Islet precursor cell (in vitro differentiated cells): ENCODE data around the gene SYP.

ENCODE experiments used
- DNase-seq: peaks from one replicate; pipeline ENCODE4 v3.0.0-alpha.2; 2018

Gene SYP

DNA sequence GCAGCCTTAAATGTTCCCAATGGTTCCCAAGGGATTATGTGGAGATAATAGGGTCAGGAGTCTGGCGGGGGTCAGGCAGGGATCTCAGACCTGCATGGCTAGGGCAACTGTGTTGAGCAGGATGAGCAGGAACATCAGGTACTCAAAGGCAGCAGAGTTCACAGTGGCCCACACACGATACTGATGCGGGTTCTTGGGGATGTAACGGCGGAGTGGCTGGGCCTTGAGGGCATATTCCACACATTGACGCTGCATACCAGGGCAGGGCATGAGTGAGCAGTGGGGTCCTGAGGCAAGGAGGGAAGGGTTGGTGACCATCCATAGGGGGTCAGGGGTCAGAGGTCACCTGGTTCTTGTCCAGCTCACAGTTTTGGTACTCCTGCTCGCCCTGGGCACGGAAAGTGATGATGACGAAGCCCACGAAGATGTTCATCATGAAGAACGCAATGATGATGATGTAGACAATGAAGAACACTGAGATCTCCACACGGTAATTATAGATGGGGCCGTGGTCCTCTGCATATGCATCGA lies 15.1 kb upstream of the SYP start:
- no peak for DNase-seq

DNA sequence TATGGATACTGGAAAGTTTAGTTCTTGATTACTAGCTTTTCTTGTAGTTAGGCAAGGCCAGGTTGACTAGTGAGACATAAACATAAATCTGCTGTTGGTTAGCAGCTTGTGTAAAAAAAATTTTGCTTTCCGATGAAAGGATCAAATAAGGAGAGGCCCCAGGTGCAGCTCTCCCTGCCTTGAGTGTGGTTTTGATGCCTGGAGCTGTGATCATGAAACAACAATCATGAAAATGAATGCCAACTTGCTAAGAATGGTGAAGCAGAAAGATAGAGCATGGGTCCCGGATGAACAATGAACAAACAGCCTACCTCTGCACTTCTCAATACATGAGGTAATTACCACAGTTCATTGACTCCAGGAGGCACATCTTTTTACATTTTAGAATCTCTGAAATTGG lies 14.4 kb upstream of the SYP start:
- DNase-seq = no peak

DNA sequence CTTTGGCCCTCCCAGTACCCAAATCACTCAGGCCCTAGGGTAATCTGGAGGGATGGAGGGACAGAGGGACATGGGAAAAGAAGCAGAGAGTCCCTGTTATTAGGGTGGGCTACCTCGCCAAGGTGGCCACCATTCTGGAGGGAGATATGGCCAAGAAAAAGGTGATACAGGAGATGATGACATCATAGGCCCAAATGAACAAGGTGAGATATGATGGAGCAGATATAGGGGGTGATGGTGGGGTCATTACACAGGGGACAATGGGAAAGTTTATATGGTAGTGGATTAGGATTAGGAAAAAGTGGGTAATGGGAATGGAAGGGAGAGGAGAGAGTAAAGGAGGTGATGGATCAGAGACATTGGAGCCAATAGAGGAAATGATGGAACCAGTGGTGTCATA lies 12.9 kb upstream of the SYP start:
- DNase-seq = no peak

DNA sequence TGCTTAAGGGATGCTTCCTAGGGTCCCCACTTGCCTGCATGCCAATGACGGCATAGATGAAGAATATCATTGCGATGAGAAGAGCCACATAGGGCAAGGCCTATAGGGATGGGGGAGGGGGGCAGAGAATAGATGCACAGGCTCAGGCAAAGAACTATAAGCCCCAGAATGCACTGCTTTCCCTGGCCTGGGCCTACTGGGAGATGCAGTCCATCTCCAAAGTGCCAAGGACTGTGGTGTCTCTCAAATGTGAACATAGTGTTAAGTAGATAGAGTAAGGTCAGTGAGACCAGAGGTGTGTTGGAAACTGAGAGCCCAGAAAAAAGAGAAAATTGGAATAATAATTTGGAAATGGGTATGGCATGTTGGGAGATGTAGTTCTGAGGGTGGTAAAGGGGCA lies 12.2 kb upstream of the SYP start:
- no peak for DNase-seq

DNA sequence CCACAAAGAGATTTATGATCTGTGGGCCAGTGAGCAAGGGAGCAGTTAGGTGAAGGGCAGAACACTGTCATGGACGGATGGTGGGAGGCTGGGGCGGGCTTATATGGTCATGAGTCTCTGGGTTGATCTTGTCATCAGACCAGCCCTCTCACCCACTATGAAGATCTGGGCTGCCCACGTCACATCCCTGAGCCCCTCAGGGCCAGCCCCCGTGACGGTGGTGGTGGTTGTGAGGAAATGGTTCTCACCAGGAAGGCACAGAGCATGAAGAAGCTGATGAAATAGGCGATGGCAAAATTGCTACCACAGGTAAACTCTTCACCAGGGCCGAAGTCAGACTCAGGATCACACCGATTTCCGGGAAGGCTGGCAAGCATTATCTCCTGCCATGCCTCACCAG lies 11.1 kb upstream of the SYP start:
- no peak for DNase-seq

DNA sequence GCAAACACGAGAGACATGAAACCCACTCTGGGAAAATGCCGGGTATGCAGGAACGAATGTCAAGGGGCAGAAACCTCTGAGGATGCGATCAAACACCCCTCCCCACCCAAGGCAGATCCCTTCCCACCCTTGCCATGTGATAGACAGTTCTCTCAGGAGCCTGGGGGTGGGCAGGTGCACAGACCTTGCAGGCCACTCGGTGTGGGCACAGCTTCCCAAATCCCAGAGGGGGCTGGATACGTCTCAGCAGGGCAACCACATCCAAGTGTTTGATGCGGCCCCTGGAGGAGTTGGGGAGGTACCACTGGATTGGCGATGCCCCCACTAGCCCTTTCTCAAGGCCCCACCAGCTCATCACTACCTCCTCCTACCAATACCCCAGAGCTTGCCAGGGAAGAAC lies 10.4 kb upstream of the SYP start:
- DNase-seq = no peak

DNA sequence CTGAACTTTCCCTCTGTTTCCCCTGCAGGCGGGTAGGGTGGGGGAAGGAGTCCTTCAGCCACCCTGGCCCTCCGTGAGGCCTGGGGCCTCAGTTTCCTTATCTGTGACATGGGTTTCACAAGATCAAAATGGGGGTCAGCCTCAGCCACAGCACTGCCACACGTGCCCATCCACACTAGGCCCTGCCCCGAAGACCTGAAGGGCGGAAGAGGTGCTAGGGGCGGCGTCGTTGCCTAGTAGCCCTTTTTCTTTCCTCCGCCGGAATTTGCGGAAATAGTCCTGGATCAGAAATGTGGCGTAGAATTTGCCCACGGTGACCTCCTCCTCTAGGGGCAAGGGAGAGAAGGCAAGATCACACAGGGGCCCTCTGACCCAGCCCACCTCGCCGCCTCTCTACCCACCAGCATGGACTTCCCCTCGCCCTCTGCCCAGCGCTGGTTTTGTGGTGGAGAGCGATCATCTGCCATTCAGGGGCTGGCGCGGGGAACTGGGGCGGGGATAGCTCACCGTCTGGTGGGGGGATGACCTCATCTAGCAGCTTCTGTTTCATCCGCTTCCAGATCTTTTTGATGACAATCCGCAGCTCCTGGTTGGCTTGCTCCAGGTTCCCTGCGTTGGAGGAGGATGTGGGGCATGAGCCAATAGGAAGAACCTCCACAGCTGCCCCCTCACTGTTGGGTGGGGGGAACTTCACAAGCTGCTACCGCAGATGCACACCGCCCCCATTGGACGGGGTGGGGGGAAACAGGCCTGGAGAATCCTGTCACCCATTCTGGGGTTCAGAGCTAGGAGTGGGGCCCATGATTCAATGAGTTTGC lies 9.7 kb upstream of the SYP start:
- DNase-seq = peak; percentile 70

DNA sequence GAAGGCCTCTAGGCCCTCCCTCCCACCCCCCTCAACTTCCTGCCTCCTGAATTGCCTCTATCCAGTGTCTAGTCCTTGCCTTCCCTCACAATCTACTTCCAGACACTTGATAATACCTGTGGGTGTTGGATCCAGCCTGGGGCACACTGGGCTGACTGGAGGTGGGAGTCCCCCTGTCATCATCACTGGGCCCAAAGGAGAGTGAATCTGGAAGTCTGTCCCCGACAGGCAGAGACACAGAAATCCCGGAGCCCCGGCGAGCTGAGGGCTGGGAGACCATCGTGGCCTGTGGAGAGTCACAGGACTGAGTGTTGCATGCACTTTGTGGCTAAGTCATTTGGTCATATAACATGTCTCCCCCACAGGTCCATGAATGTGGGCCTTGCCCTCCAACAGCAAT lies 8.4 kb upstream of the SYP start:
- no peak for DNase-seq

DNA sequence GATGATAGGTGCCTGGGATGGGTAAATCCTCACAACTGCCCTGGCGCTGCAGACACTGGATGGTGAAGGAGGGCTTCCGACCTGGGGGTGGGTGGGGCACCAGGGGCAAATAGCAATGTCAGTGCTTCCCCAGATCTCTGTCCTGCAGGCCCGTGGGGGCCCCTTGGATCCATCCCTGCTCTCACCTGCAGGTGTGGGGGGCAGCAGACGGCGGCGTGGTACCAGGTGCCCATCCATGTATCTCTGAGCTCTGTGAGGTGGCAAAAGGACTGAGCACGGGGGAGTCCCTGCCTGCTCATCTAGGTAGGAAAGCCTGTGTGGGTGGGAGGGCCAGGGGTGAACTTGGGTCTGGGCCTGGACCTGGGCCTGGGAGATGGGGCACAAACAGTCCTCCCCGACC lies 6.5 kb upstream of the SYP start:
- DNase-seq = no peak

DNA sequence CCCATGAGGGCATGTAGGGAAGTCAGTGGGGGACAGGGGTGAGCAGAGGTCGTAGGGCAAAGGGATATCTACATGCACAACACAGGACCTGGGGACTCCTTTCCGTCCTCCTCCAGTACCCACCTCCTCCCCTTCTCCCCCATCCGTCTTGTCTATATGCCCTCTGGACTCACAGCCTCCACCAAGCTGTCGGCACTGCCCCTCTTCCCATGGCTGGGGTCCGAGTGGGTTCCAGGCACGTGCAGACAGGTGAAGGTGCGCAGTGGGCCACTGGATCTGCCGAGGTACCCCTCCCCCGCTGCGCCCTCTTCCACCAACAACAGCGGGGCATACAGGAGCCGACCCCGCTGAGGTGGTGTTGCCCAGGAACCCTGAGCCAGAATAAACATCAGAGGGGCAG lies 5.5 kb upstream of the SYP start:
- DNase-seq = no peak

DNA sequence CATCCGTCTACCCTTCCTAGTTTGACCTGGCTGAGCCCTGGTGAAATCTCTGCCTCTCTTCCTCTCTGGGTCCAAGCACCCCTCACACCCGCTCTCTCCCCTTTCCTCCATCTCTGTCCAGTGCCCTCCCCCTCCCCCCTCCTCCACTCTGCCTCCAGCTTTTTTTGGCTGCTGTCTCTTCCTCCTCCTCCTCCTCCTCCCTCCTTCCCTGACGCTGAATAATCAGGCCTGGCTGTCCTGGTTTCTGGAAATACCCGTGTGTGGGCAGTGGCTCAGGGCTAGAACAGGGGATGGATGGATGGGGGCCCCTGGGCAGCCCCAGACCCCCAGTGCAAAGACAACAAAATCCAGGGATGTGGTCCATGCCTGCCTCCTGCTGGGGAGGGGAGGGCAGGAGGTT lies 4.7 kb upstream of the SYP start:
- no peak for DNase-seq

DNA sequence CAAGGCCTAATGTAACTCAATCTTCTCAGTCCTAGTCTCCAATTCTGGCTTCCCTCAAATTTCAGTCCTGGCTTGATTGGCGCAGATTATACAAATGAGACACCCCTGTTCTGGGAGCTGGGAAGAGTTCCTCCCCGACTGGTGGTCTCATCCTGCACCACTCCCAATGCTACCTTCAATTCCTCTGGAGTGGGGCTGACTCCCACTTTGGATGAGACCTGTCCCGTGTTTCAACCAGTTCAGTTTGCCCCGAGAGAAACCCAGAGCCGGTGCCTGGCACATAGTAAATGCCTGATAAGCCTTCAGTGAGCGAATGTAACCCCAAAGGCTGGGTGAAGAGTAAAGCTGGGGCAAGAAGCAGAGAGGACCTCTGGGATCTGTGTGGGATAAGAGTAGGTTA lies 4.0 kb upstream of the SYP start:
- no peak for DNase-seq

DNA sequence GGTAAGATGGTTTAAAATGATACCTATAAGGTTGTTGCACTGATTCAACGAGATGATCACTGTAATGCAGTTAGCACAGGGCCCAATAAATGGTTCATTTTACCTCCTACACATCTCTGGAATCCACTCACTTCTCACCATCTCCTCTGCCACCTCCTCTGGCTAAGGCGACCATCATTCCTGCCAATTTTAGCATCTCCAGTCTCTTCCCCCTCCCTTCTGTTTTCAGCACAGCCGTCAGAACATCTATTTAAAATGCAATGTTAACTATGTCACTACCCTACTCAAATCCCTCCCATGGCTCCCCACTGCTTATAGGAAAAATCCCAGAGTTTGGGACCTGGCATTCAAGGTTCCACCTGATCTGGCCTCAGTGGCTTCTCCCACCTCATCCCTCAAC lies 3.5 kb upstream of the SYP start:
- no peak for DNase-seq

DNA sequence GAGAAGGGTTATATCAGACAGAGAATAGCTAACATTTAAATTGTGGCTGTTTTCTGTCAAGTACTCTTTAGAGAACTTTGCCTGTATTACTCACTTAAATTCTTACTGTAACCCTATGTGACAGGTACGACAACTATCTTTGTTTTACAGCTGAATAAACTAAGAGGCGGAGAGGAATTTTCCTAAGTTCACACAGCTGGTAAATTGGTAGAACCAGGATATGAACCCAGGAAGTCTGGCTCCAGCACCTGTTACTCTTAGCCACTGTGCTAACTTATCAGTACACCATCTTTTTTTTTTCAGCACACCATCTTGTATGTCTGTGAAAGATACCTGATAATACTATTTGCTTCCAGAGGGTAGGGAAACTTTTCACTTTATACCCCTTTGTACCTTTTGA lies 2.0 kb upstream of the SYP start:
- no peak for DNase-seq

DNA sequence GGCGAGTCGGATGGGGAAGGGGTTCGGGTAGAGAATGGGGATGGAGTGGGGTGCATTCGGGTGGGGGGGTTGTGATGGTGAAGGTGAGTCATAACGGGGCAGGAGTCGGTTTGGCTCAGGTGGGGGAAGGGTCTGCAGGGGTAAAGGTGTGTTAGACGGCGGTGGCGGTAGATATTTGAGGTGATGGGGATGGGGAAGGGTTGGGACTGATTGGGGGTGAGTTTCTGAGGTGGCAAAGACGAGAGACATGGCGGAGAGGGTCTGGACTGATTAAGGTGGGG lies 738 bp downstream of the SYP start:
- DNase-seq = no peak

DNA sequence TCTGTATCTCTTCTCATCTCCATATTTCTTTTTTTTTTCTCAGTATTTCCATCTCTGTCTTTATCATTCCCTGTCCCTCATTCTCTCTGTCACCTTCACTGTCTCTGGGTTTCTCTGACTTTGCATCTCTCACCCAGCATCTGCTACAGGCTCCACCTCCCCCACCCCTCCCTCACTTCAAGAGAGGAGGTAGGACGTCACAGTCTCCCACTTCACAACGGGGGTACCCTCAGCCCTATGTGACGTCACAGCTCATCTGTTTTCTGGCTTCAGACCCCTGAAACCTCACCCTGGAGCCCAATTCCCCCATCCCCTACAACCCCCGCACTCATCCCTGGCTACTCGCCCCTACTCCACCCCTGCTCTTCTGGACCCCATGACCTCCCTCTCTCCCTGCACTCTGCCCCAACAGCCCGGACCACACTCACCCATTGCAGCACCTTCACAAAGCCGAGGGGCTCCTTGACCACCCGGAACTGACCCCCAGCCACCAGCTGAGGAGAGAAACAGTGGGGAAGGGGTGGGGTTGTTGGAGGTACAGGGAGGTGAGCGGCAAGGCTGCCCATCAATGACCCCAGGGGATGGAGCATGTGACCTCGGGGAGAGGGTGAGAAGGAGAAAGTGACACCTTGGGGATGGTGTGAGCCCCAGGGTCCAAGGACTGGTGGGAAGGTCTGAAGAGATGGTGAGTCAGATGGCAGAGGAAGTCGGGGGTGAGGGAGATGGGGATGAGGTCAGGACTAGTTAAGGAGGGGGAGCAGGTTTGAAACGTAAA lies 1.3 kb downstream of the SYP start:
- no peak for DNase-seq

DNA sequence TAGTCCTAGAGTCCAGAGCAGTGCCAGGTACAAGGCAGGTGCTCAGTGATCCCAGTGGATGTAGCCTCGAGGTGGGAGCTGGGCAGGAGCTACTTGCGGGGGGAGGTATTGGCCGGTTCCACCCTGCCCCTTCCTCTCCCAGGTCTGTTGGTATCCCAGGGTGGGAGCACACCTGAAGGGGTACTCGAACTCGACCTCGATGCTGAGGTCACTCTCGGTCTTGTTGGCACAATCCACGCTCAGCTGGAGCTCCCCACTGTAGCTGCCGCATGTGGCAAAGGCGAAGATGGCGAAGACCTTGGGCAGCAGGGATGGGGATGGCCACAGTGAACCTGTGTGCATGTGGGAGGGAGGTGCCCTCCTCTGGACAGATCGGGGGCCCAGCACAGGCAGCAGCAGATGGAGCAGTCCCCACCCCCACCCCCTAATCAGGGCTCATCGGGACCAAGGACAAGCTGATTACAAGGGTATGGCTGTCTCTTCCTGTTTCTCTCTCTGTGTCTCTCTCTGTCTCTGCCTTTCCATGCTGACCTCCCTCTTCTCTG lies 2.4 kb downstream of the SYP start:
- no peak for DNase-seq

DNA sequence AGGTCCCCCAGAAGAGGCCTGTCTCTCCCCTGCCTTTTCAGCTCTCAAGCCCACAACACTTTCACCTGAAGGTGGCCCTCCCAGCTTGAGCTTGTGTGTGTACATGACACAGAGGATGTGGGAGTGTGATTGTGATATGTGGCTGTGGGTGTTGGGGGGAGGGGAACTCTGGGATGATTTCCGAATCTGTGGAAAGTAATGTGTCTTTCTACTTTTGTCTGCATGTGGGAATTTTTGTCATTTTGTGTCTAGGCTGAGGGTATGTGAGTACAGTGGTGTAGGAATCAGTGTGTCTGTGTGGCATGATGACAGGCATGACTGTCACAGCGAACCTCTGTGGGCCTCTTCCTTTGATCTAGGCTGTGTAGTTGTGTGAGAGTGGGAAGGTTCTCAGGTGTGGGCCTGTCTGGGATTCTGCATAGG lies 6.4 kb downstream of the SYP start:
- no peak for DNase-seq

DNA sequence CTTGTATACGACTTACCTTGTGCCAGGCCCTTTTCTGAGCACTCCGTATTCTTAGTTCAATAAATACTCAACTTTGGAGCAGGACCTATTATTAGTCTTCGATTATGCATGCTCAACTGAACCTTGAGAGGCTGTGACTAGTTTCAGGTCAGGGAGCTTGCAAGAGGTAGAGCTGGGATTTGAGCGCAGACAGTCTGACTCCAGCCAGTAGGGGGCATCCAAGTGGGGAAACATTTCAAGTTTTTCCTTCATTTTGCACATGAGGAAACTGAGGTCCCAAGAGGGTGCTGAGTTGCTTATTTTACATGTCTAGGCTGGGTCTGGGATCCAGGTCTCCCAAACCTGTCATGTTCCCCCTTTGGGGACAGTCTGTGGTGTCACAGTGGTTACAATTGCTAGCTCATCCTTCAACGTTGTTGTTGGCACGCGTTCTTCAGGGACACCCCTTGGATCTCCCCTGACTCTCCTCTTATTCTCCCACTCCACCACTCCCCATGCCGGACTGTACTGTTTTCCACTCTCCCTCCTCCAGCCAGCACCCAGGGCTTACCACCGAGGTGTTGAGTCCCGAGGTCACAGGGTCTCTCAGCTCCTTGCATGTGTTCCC lies 7.2 kb downstream of the SYP start:
- DNase-seq = no peak

DNA sequence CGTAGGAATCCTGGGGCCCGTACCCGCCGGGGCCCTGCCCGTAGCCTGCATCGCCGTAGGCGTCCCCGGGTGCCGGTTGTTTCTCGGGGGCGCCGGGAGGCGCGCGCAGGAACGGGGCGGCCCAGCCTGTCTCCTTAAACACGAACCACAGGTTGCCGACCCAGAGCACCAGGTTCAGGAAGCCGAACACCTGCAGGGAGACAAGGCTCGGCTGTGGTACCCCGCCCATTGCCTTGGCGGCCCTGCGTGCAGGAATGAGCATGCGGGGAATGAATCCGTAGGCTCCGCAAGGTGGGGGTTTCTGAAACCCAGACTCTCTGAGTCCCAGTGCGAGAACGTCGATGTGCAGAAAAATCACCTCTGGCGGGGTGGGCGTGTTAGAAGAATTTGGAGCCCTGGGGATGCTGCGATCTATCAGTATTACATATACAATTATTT lies 8.4 kb downstream of the SYP start:
- DNase-seq = peak; percentile 67

DNA sequence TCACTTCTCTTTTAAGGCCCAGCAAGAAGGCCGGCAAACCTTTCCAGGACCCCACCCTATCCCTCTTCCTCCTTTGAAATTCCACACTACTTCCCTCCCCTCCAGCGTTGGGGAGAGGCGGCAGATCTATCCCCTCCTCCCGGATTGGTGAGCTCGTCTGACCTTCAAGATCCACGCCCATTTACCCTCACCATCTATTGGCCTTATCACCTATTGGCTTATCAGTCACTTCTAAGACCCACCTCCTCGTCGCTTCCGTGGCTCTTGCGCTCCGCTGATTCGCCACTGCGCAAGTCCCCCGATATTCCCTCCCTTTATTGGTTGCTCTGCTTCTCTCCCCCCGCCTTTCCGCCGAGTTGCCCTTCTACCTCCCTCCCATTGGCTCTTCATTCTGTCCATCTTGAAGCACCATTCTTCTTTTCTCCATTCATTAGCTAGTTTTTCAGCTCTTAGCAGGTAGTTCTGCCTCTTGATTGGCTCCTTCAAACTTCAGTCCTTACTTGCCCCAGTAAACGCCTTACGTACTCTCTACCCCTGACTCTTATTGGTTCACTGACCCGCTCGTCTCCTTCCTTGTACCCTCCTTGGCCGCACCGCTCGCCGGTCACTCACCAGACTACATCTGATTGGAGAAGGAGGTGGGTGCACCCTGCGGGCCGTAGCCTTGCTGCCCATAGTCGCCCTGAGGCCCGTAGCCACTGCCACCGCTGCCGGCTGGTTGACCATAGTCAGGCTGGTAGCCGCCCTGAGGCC lies 9.0 kb downstream of the SYP start:
- peak; percentile 98 for DNase-seq

DNA sequence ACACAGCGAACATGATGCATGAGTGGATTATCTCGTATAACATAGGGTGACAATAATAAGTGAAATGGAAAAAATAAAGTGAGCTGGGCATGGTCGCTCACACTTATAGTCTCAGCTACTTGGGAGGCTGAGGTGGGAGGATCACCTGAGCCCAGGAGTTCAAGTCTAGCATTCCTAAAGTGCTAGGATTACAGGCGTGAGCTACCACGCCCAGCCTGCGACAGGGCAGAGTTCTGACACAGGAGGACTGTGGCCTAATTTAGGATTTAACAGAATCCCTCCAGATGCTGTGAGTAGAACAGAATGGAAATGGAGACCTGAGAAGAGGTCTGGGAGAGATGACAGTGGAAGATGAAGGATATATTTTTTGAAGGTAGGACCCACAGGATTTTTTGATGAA lies 10.4 kb downstream of the SYP start:
- DNase-seq = no peak

DNA sequence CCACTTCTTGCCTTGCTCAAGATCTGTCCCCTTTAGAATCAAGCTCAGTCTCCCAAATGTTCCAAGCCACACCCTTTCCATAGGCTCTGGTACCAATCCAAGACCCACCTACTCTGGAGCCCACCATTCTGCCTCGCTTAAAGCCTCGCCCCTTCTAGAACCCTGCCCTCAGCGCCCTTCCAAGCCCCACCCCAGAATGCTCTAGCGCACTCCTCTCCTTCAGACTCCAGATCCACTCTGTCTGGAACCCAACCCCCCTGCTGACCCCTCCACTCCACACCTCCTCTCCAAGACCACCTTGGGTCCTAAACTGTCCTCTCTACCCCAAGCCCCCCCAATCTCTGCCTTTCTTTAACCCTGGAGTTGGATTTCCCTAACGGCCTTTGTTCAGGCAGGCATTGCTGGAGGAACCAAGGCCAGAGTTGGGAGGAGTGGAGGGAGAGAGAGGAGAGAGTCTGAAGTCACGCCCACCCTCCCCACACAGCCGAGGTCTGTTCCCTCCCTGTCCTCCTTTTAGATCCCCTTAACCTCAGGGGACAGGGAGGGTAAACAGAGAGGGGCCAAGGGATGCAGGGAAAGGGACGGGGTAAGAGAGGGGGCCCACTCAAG lies 11.4 kb downstream of the SYP start:
- DNase-seq = no peak
